H1 (cell line): ENCODE results near the gene NRL. TPM values are rescaled to one million over a fixed set of nuclear protein-coding genes. Genes with fewer than 3 reads are reported as not detected.

Source experiments
- JUN ChIP-seq: IDR thresholded peaks from 2 replicates; pipeline ENCODE4 v1.6.1; 2011; ENCODE audit warnings: low read depth, mild to moderate bottlenecking, improper control_type of control experiment, low read length
- KDM1A ChIP-seq: fragments of 200-600, 300-600 bp; sonication (generic); IDR thresholded peaks from 2 replicates; pipeline ENCODE4 v1.7.1; 2016; ENCODE audit warnings: mild to moderate bottlenecking, low read length, borderline replicate concordance
- SP4 ChIP-seq: IDR thresholded peaks from 2 replicates; pipeline ENCODE4 v1.6.1; 2012; ENCODE audit warnings: low read length, inconsistent platforms
- TAF7 ChIP-seq: optimal IDR thresholded peaks from 2 replicates; pipeline ENCODE3; 2011; ENCODE audit warnings: low read depth, mild to moderate bottlenecking, inconsistent platforms, low read length, moderate library complexity, borderline replicate concordance
- TEAD4 ChIP-seq: IDR thresholded peaks from 2 replicates; pipeline ENCODE4 v1.6.1; 2012; ENCODE audit warnings: low read depth, low read length, inconsistent platforms, mixed read lengths
- polyA plus RNA-seq, 7 experiments: library from polyadenylated mRNA; depleted of rRNA in 3 of 7; stranded (reverse) in 5 of 7; unstranded in 2 of 7; fragments of >200 nt in 5 of 7; fragments of 200-250 nt in 2 of 7; gene quantifications; 1 replicate in 5 of 7; 2 replicates in 1 of 7; 4 replicates in 1 of 7; pipeline versions ENCODE4 v1.2.1 to v1.2.3, GENCODE V29; 2011 to 2013; ENCODE audit warnings: missing spikeins in 2 of 7, mixed read lengths in 2 of 7
- total RNA-seq: library from RNA; stranded (reverse); fragmentation: NEBNext Ultra II Directional; extraction: Animal tissue kit (Norgen Biotek cat#: 25700); gene quantifications from 2 replicates; pipeline ENCODE4 v1.2.1, GENCODE V29; 2021

Gene NRL
- total and polyA plus RNA-seq, 2 of the 8 experiments (the other 6 are each of a cell fraction or from before 2014, with no cell fraction given), result 1.1 to 2.2 TPM

- TF ChIP-seq KDM1A (no peak), JUN (no peak), TEAD4 (no peak), SP4 (no peak), TAF7 (no peak)
Measured at GRCh38 chr14:24054324-24054641, 60.5 kb downstream of the NRL start (continued).
